PFSK-1 (cell line): Measurements from ENCODE around the gene DNER.

Source experiments
- POLR2AphosphoS5 ChIP-seq: IDR thresholded peaks from 2 replicates; pipeline ENCODE4 v1.6.1; 2012; ENCODE audit warnings: low read depth, mild to moderate bottlenecking, control low read depth, low read length, moderate library complexity
- REST ChIP-seq, 2 experiments: IDR thresholded peaks; 2 replicates each; pipeline versions ENCODE4 v1.6.1 to v1.8.0; 2011 to 2012; ENCODE audit warnings: low read depth in 2 of 2, low read length in 2 of 2, control low read depth in 1 of 2, inconsistent platforms in 1 of 2, mild to moderate bottlenecking in 1 of 2, moderate library complexity in 1 of 2; ENCODE audit not compliant: insufficient read depth in 1 of 2
- TAF1 ChIP-seq: IDR thresholded peaks from 2 replicates; pipeline ENCODE4 v1.6.1; 2012; ENCODE audit warnings: low read length, control low read depth, borderline replicate concordance; ENCODE audit not compliant: insufficient read depth

GRCh38 chr2:229477269-229477755, 237.0 kb downstream of the DNER start:
- TF ChIP-seq REST (IDR thresholded peaks at IDR 0.05; ENCODE audit: insufficient read depth in 1 of 2, low read depth in 2 of 2, low read length in 2 of 2) (no peak), TAF1 (no peak), POLR2AphosphoS5 (no peak)
